ENCODE data around the gene ATP2B2. TPM values are rescaled to one million over a fixed set of nuclear protein-coding genes. Genes with fewer than 3 reads are reported as not detected.
A peak's percentile ranks its signal among the peaks of the same experiment; 100 is the strongest.

ATP2B2 gene
- total and polyA plus RNA-seq, 2 experiments from 2014 or later, result 0.42 to 0.63 TPM

DNA sequence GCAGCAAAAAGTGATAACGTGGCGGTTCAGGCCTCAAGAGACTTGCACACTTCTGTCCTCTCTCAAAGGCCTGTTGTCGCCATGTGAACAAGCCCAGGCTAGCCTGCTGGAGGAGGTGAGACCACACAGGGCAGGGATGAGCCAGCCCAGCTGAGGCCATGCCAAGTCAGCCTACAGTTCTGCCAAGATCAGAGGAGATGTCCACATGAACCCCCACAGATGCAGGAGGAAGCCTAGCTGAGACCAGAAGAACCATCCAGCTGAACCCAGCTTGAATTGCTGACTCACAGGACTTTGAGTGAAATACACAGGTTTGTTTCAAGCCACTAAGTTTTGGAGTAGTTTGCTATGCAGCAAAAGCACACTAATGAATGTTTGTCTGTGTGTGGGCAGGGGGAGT lies 134.2 kb downstream of the ATP2B2 start:
- DNase-seq (ENCODE audit: low spot score) (no peak), ATAC-seq (no peak)
- H3K36me3 Mint-ChIP-seq (ENCODE audit: low read depth), result 0 out of 3 replicates have a peak, but pooled peaks cover 3% of the 10 kb centered on the region
- no peak overlapping the region for H3K4me3 Mint-ChIP-seq
- no peaks in the 10 kb centered on the region for H3F3A ChIP-seq (replicated peaks; ENCODE audit: low read depth)
- H2AFZ ChIP-seq, result no peak overlapping the region
- no peaks in the 10 kb centered on the region for H3K36me3 ChIP-seq (ENCODE audit: insufficient read depth)
- no peak overlapping the region for H3K27ac ChIP-seq (ENCODE audit: low read depth)
- H3K79me2 ChIP-seq (replicated peaks; ENCODE audit: insufficient read depth), result no peaks in the 10 kb centered on the region
- TF ChIP-seq ZNF331 (CRISPR knock-in tag; IDR thresholded peaks at IDR 0.05; ENCODE audit: low read depth) (peak; percentile 96), POLR2AphosphoS5 (IDR thresholded peaks at IDR 0.05; ENCODE audit: low read depth) (no peak), EZH2phosphoT487 (IDR thresholded peaks at IDR 0.05; ENCODE audit: unreplicated experiment) (no peak)
- H3K9me2 ChIP-seq (ENCODE audit: insufficient read depth), result peaks cover 10% of the 10 kb centered on the region; the same call in 1 of the 2 replicates
- peaks cover 33% of the 10 kb centered on the region for H3K4me1 Mint-ChIP-seq
- no peak overlapping the region for H3K4me2 ChIP-seq
- H4K20me1 ChIP-seq (replicated peaks; ENCODE audit: insufficient read depth), result no peaks in the 10 kb centered on the region
- H3K27me3 Mint-ChIP-seq (ENCODE audit: insufficient read depth, low read depth, poor library complexity), result peaks cover 3% of the 10 kb centered on the region
- H3K4me3 ChIP-seq, result no peak overlapping the region
- peaks cover 7% of the 10 kb centered on the region for H3K4me1 ChIP-seq (ENCODE audit: insufficient read depth)
- no peak overlapping the region for H3K27ac Mint-ChIP-seq
- H3K27me3 ChIP-seq (ENCODE audit: insufficient read depth), result no peaks in the 10 kb centered on the region
- peaks cover 7% of the 10 kb centered on the region; the same call in 2 of the 3 replicates for H3K9me3 Mint-ChIP-seq

DNA sequence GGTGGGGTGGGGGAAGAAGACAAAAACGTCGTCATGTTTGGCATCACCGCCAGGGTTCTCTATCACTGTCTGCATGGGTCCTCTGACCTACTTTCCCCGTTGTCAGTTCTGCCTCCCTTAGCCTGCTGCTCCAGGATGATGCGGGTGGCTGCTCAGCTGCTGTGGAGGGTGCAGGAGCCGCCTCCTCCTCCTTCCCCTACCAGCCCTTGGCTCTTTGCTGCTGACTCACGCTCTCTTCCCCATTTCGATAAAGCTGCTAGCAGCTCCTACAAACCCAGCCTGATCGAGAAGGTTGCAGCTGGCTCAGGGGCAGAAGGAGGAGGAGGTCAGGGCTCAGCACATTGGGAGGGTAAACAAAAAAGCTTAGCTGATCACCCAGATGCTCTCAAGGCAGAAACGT lies 135.0 kb downstream of the ATP2B2 start:
- Histone ChIP-seq H3K4me2 (no peak overlapping the region), H3K79me2 (replicated peaks; ENCODE audit: insufficient read depth) (no peaks in the 10 kb centered on the region), H3K4me3 (no peak overlapping the region), H2AFZ (no peak overlapping the region), H3K36me3 (ENCODE audit: insufficient read depth) (no peaks in the 10 kb centered on the region), H3K4me1 (ENCODE audit: insufficient read depth) (peaks cover 10% of the 10 kb centered on the region), H3F3A (replicated peaks; ENCODE audit: low read depth) (no peaks in the 10 kb centered on the region), H4K20me1 (replicated peaks; ENCODE audit: insufficient read depth) (no peaks in the 10 kb centered on the region), H3K27me3 (ENCODE audit: insufficient read depth) (no peaks in the 10 kb centered on the region), H3K27ac (ENCODE audit: low read depth) (no peak overlapping the region), H3K9me2 (ENCODE audit: insufficient read depth) (peaks cover 10% of the 10 kb centered on the region; the same call in 1 of the 2 replicates)
- Mint-ChIP-seq H3K4me1 (peaks cover 31% of the 10 kb centered on the region), H3K27ac (no peak overlapping the region), H3K9me3 (peaks cover 7% of the 10 kb centered on the region; the same call in 2 of the 3 replicates), H3K4me3 (no peak overlapping the region), H3K36me3 (ENCODE audit: low read depth) (0 out of 3 replicates have a peak, but pooled peaks cover 3% of the 10 kb centered on the region), H3K27me3 (ENCODE audit: insufficient read depth, low read depth, poor library complexity) (peaks cover 4% of the 10 kb centered on the region)
- DNase-seq (ENCODE audit: low spot score) (no peak), ATAC-seq (no peak)
- no peak for TF ChIP-seq CREB1 (CRISPR knock-in tag; IDR thresholded peaks at IDR 0.05; ENCODE audit: low read depth)
- TF ChIP-seq, protein P1, sequence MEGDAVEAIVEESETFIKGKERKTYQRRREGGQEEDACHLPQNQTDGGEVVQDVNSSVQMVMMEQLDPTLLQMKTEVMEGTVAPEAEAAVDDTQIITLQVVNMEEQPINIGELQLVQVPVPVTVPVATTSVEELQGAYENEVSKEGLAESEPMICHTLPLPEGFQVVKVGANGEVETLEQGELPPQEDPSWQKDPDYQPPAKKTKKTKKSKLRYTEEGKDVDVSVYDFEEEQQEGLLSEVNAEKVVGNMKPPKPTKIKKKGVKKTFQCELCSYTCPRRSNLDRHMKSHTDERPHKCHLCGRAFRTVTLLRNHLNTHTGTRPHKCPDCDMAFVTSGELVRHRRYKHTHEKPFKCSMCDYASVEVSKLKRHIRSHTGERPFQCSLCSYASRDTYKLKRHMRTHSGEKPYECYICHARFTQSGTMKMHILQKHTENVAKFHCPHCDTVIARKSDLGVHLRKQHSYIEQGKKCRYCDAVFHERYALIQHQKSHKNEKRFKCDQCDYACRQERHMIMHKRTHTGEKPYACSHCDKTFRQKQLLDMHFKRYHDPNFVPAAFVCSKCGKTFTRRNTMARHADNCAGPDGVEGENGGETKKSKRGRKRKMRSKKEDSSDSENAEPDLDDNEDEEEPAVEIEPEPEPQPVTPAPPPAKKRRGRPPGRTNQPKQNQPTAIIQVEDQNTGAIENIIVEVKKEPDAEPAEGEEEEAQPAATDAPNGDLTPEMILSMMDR (conservative IDR thresholded peaks at IDR 0.05; ENCODE audit: low read depth in 2 of 2), result no peak
- no peak for TF ChIP-seq STAT1 (IDR thresholded peaks at IDR 0.05; ENCODE audit: unreplicated experiment)
- TF ChIP-seq, protein P2, sequence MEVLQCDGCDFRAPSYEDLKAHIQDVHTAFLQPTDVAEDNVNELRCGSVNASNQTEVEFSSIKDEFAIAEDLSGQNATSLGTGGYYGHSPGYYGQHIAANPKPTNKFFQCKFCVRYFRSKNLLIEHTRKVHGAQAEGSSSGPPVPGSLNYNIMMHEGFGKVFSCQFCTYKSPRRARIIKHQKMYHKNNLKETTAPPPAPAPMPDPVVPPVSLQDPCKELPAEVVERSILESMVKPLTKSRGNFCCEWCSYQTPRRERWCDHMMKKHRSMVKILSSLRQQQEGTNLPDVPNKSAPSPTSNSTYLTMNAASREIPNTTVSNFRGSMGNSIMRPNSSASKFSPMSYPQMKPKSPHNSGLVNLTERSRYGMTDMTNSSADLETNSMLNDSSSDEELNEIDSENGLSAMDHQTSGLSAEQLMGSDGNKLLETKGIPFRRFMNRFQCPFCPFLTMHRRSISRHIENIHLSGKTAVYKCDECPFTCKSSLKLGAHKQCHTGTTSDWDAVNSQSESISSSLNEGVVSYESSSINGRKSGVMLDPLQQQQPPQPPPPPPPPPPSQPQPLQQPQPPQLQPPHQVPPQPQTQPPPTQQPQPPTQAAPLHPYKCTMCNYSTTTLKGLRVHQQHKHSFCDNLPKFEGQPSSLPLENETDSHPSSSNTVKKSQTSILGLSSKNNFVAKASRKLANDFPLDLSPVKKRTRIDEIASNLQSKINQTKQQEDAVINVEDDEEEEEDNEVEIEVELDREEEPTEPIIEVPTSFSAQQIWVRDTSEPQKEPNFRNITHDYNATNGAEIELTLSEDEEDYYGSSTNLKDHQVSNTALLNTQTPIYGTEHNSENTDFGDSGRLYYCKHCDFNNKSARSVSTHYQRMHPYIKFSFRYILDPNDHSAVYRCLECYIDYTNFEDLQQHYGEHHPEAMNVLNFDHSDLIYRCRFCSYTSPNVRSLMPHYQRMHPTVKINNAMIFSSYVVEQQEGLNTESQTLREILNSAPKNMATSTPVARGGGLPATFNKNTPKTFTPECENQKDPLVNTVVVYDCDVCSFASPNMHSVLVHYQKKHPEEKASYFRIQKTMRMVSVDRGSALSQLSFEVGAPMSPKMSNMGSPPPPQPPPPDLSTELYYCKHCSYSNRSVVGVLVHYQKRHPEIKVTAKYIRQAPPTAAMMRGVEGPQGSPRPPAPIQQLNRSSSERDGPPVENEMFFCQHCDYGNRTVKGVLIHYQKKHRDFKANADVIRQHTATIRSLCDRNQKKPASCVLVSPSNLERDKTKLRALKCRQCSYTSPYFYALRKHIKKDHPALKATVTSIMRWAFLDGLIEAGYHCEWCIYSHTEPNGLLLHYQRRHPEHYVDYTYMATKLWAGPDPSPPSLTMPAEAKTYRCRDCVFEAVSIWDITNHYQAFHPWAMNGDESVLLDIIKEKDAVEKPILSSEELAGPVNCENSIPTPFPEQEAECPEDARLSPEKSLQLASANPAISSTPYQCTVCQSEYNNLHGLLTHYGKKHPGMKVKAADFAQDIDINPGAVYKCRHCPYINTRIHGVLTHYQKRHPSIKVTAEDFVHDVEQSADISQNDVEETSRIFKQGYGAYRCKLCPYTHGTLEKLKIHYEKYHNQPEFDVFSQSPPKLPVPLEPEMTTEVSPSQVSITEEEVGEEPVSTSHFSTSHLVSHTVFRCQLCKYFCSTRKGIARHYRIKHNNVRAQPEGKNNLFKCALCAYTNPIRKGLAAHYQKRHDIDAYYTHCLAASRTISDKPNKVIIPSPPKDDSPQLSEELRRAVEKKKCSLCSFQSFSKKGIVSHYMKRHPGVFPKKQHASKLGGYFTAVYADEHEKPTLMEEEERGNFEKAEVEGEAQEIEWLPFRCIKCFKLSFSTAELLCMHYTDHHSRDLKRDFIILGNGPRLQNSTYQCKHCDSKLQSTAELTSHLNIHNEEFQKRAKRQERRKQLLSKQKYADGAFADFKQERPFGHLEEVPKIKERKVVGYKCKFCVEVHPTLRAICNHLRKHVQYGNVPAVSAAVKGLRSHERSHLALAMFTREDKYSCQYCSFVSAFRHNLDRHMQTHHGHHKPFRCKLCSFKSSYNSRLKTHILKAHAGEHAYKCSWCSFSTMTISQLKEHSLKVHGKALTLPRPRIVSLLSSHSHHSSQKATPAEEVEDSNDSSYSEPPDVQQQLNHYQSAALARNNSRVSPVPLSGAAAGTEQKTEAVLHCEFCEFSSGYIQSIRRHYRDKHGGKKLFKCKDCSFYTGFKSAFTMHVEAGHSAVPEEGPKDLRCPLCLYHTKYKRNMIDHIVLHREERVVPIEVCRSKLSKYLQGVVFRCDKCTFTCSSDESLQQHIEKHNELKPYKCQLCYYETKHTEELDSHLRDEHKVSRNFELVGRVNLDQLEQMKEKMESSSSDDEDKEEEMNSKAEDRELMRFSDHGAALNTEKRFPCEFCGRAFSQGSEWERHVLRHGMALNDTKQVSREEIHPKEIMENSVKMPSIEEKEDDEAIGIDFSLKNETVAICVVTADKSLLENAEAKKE (CRISPR knock-in tag; IDR thresholded peaks at IDR 0.05), result no peak
- no peak for TF ChIP-seq ZNF331 (CRISPR knock-in tag; IDR thresholded peaks at IDR 0.05; ENCODE audit: low read depth)
- TF ChIP-seq EZH2phosphoT487 (IDR thresholded peaks at IDR 0.05; ENCODE audit: unreplicated experiment), result no peak
- no peak for TF ChIP-seq NANOG (IDR thresholded peaks at IDR 0.05; ENCODE audit: borderline replicate concordance)
- TF ChIP-seq, protein P3, sequence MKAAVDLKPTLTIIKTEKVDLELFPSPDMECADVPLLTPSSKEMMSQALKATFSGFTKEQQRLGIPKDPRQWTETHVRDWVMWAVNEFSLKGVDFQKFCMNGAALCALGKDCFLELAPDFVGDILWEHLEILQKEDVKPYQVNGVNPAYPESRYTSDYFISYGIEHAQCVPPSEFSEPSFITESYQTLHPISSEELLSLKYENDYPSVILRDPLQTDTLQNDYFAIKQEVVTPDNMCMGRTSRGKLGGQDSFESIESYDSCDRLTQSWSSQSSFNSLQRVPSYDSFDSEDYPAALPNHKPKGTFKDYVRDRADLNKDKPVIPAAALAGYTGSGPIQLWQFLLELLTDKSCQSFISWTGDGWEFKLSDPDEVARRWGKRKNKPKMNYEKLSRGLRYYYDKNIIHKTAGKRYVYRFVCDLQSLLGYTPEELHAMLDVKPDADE (IDR thresholded peaks at IDR 0.05), result no peak
- TF ChIP-seq POLR2AphosphoS5 (IDR thresholded peaks at IDR 0.05; ENCODE audit: low read depth), result no peak

All from GM23338 (cell line).